ENCODE data around the gene MVB12B.

GRCh38 chr9:126526218-126527108, 199.8 kb downstream of the MVB12B start:
- TF ChIP-seq POLR2A (IDR thresholded peaks at IDR 0.05; ENCODE audit: borderline replicate concordance, extremely low read depth, insufficient read depth, insufficient read length) (no peak), CTCF (IDR thresholded peaks at IDR 0.05 in 2 of 3, conservative IDR thresholded peaks at IDR 0.05 in 1 of 3; ENCODE audit: borderline replicate concordance in 1 of 3, insufficient read depth in 1 of 3, low read depth in 2 of 3, low read length in 2 of 3) (no peak), POLR2AphosphoS5 (IDR thresholded peaks at IDR 0.05; ENCODE audit: low read depth, low read length) (no peak), CEBPB (IDR thresholded peaks at IDR 0.05; ENCODE audit: low read depth) (no peak), EZH2phosphoT487 (IDR thresholded peaks at IDR 0.05; ENCODE audit: borderline replicate concordance) (no peak), EZH2 (IDR thresholded peaks at IDR 0.05) (no peak), REST (IDR thresholded peaks at IDR 0.05; ENCODE audit: low read depth) (no peak)

Data from HCT116 (cell line).